Measurements from ENCODE around the gene TLE5.
A peak's percentile ranks its signal among the peaks of the same experiment; 100 is the strongest.
"Not testable (repeated sequence)": the region's sequence is repeated elsewhere in the genome, so short reads cannot be mapped to it uniquely, and the experiment has no call there.

The TLE5 gene

GRCh38 chr19:3056417-3057088, 5.7 kb downstream of the TLE5 start:
- H3K9me3 ChIP-seq (ENCODE audit: control insufficient read depth, low read depth, low read length): no peaks in the 10 kb centered on the region
- H3K4me3 ChIP-seq (ENCODE audit: low read length): peak overlapping the region; percentile 12
- H3K9ac ChIP-seq (ENCODE audit: low read length): no peak overlapping the region
- peaks cover 9% of the 10 kb centered on the region for H3K36me3 ChIP-seq (ENCODE audit: control insufficient read depth, low read depth, low read length)
- peaks cover 6% of the 10 kb centered on the region for H3K4me1 ChIP-seq (ENCODE audit: control insufficient read depth, low read depth, low read length)
- H3K27me3 ChIP-seq (ENCODE audit: control insufficient read depth, insufficient read depth, low read length): no peaks in the 10 kb centered on the region
- no peak overlapping the region for H3K27ac ChIP-seq (ENCODE audit: low read length)

- H3K36me3 ChIP-seq (ENCODE audit: control insufficient read depth, low read depth, low read length): peaks cover 9% of the 10 kb centered on the region
- peak overlapping the region; percentile 12 for H3K4me3 ChIP-seq (ENCODE audit: low read length)
- peaks cover 6% of the 10 kb centered on the region for H3K4me1 ChIP-seq (ENCODE audit: control insufficient read depth, low read depth, low read length)
- no peaks in the 10 kb centered on the region for H3K9me3 ChIP-seq (ENCODE audit: control insufficient read depth, low read depth, low read length)
- H3K27ac ChIP-seq (ENCODE audit: low read length): no peak overlapping the region
- H3K9ac ChIP-seq (ENCODE audit: low read length): no peak overlapping the region
- no peaks in the 10 kb centered on the region for H3K27me3 ChIP-seq (ENCODE audit: control insufficient read depth, insufficient read depth, low read length)
These were observed 6.4 kb downstream of the TLE5 start for GRCh38 chr19:3055741-3056416.

- no peak overlapping the region for H3K4me3 ChIP-seq (ENCODE audit: low read length)
- H3K27me3 ChIP-seq (ENCODE audit: control insufficient read depth, insufficient read depth, low read length): no peaks in the 10 kb centered on the region
- H3K4me1 ChIP-seq (ENCODE audit: control insufficient read depth, low read depth, low read length): peaks cover 6% of the 10 kb centered on the region
- H3K27ac ChIP-seq (ENCODE audit: low read length): no peak overlapping the region
- H3K9ac ChIP-seq (ENCODE audit: low read length): no peak overlapping the region
- peaks cover 9% of the 10 kb centered on the region for H3K36me3 ChIP-seq (ENCODE audit: control insufficient read depth, low read depth, low read length)
- no peaks in the 10 kb centered on the region for H3K9me3 ChIP-seq (ENCODE audit: control insufficient read depth, low read depth, low read length)
These were observed 7.1 kb downstream of the TLE5 start for GRCh38 chr19:3054972-3055740.

- Histone ChIP-seq H3K4me1 (ENCODE audit: control insufficient read depth, low read depth, low read length) (peaks cover 6% of the 10 kb centered on the region), H3K27ac (ENCODE audit: low read length) (no peak overlapping the region), H3K4me3 (ENCODE audit: low read length) (no peak overlapping the region), H3K9ac (ENCODE audit: low read length) (no peak overlapping the region), H3K36me3 (ENCODE audit: control insufficient read depth, low read depth, low read length) (peaks cover 5% of the 10 kb centered on the region), H3K27me3 (ENCODE audit: control insufficient read depth, insufficient read depth, low read length) (no peaks in the 10 kb centered on the region), H3K9me3 (ENCODE audit: control insufficient read depth, low read depth, low read length) (no peaks in the 10 kb centered on the region)
These were observed 7.9 kb downstream of the TLE5 start for GRCh38 chr19:3054265-3054971.

GRCh38 chr19:3053780-3054179, 8.5 kb downstream of the TLE5 start:
- Histone ChIP-seq H3K9me3 (ENCODE audit: control insufficient read depth, low read depth, low read length) (no peaks in the 10 kb centered on the region), H3K9ac (ENCODE audit: low read length) (no peak overlapping the region), H3K27ac (ENCODE audit: low read length) (no peak overlapping the region), H3K36me3 (ENCODE audit: control insufficient read depth, low read depth, low read length) (peaks cover 5% of the 10 kb centered on the region), H3K4me3 (ENCODE audit: low read length) (no peak overlapping the region), H3K4me1 (ENCODE audit: control insufficient read depth, low read depth, low read length) (peaks cover 6% of the 10 kb centered on the region), H3K27me3 (ENCODE audit: control insufficient read depth, insufficient read depth, low read length) (no peaks in the 10 kb centered on the region)

GRCh38 chr19:3053218-3053621, 9.1 kb downstream of the TLE5 start:
- Histone ChIP-seq H3K36me3 (ENCODE audit: control insufficient read depth, low read depth, low read length) (peaks cover 5% of the 10 kb centered on the region), H3K27ac (ENCODE audit: low read length) (no peak overlapping the region), H3K4me1 (ENCODE audit: control insufficient read depth, low read depth, low read length) (peaks cover 6% of the 10 kb centered on the region), H3K27me3 (ENCODE audit: control insufficient read depth, insufficient read depth, low read length) (peaks cover 2% of the 10 kb centered on the region), H3K4me3 (ENCODE audit: low read length) (no peak overlapping the region), H3K9ac (ENCODE audit: low read length) (no peak overlapping the region), H3K9me3 (ENCODE audit: control insufficient read depth, low read depth, low read length) (no peaks in the 10 kb centered on the region)

GRCh38 chr19:3050016-3050415, 12.3 kb downstream of the TLE5 start:
- not testable (repeated sequence) for H3K9ac ChIP-seq (ENCODE audit: low read length); H3K4me3 ChIP-seq (ENCODE audit: low read length); H3K27ac ChIP-seq (ENCODE audit: low read length); H3K9me3 ChIP-seq (ENCODE audit: control insufficient read depth, low read depth, low read length); H3K4me1 ChIP-seq (ENCODE audit: control insufficient read depth, low read depth, low read length); H3K36me3 ChIP-seq (ENCODE audit: control insufficient read depth, low read depth, low read length)
- peaks cover 17% of the 10 kb centered on the region for H3K27me3 ChIP-seq (ENCODE audit: control insufficient read depth, insufficient read depth, low read length)

GRCh38 chr19:3049089-3049488, 13.2 kb downstream of the TLE5 start:
- H3K9ac ChIP-seq (ENCODE audit: low read length): no peak overlapping the region
- no peaks in the 10 kb centered on the region for H3K36me3 ChIP-seq (ENCODE audit: control insufficient read depth, low read depth, low read length)
- H3K27ac ChIP-seq (ENCODE audit: low read length): no peak overlapping the region
- peaks cover 24% of the 10 kb centered on the region for H3K27me3 ChIP-seq (ENCODE audit: control insufficient read depth, insufficient read depth, low read length)
- H3K4me1 ChIP-seq (ENCODE audit: control insufficient read depth, low read depth, low read length): peaks cover 6% of the 10 kb centered on the region
- no peak overlapping the region for H3K4me3 ChIP-seq (ENCODE audit: low read length)
- no peaks in the 10 kb centered on the region for H3K9me3 ChIP-seq (ENCODE audit: control insufficient read depth, low read depth, low read length)

GRCh38 chr19:3048190-3048533, 14.1 kb downstream of the TLE5 start:
- no peak overlapping the region for H3K4me3 ChIP-seq (ENCODE audit: low read length)
- no peak overlapping the region for H3K9ac ChIP-seq (ENCODE audit: low read length)
- no peaks in the 10 kb centered on the region for H3K9me3 ChIP-seq (ENCODE audit: control insufficient read depth, low read depth, low read length)
- no peak overlapping the region for H3K27ac ChIP-seq (ENCODE audit: low read length)
- H3K27me3 ChIP-seq (ENCODE audit: control insufficient read depth, insufficient read depth, low read length): peaks cover 24% of the 10 kb centered on the region
- no peaks in the 10 kb centered on the region for H3K36me3 ChIP-seq (ENCODE audit: control insufficient read depth, low read depth, low read length)
- peaks cover 6% of the 10 kb centered on the region for H3K4me1 ChIP-seq (ENCODE audit: control insufficient read depth, low read depth, low read length)

GRCh38 chr19:3047496-3048189, 14.7 kb downstream of the TLE5 start:
- Histone ChIP-seq H3K4me1 (ENCODE audit: control insufficient read depth, low read depth, low read length) (peaks cover 6% of the 10 kb centered on the region), H3K36me3 (ENCODE audit: control insufficient read depth, low read depth, low read length) (no peaks in the 10 kb centered on the region), H3K9me3 (ENCODE audit: control insufficient read depth, low read depth, low read length) (no peaks in the 10 kb centered on the region), H3K9ac (ENCODE audit: low read length) (no peak overlapping the region), H3K27me3 (ENCODE audit: control insufficient read depth, insufficient read depth, low read length) (peaks cover 24% of the 10 kb centered on the region), H3K4me3 (ENCODE audit: low read length) (peak overlapping the region; percentile 39), H3K27ac (ENCODE audit: low read length) (no peak overlapping the region)
